T-helper 17 cell (primary cell): ENCODE measurements around the gene AKAP5. TPM values are rescaled to one million over a fixed set of nuclear protein-coding genes. Genes with fewer than 3 reads are reported as not detected.

Experiments
- ATAC-seq: fragments of 150-1000 bp; cut with Tn5 transposase; 2 replicates; pipeline ENCODE4 v1.10.0; 2021; ENCODE audit warnings: mild to moderate bottlenecking, moderate library complexity
- DNase-seq, 3 donors: peaks; one replicate each; pipeline versions ENCODE4 v3.0.0 to v3.0.0-alpha.2; 2020 to 2021
- H3K9me3 ChIP-seq: one replicate; pipeline ENCODE4 v1.7.0; 2013; ENCODE audit warnings: low read length, mild to moderate bottlenecking; ENCODE audit not compliant: control insufficient read depth, poor library complexity, severe bottlenecking
- H3K27ac Mint-ChIP-seq: one replicate; pipeline ENCODE4 v1.8.0; 2022; ENCODE audit warnings: mild to moderate bottlenecking, moderate library complexity, mixed read lengths
- H3K27me3 Mint-ChIP-seq: one replicate; pipeline ENCODE4 v1.8.0; 2022; ENCODE audit warnings: mixed read lengths
- H3K36me3 Mint-ChIP-seq: one replicate; pipeline ENCODE4 v1.8.0; 2022; ENCODE audit warnings: low read depth, mixed read lengths
- H3K4me1 Mint-ChIP-seq: one replicate; pipeline ENCODE4 v1.8.0; 2022; ENCODE audit warnings: mild to moderate bottlenecking, mixed read lengths
- H3K4me3 Mint-ChIP-seq: one replicate; pipeline ENCODE4 v1.8.0; 2022; ENCODE audit warnings: mild to moderate bottlenecking, moderate library complexity, mixed read lengths
- total RNA-seq, 4 donors: library from RNA in 2 of 4; stranded (reverse) in 2 of 4; gene quantifications; one replicate each; pipeline ENCODE4 v1.2.3 and lab custom pipeline; 2022 to 2026

Gene AKAP5
- total RNA-seq, 2 donors from 2014 or later, result 0.12 to 0.16 TPM

DNA sequence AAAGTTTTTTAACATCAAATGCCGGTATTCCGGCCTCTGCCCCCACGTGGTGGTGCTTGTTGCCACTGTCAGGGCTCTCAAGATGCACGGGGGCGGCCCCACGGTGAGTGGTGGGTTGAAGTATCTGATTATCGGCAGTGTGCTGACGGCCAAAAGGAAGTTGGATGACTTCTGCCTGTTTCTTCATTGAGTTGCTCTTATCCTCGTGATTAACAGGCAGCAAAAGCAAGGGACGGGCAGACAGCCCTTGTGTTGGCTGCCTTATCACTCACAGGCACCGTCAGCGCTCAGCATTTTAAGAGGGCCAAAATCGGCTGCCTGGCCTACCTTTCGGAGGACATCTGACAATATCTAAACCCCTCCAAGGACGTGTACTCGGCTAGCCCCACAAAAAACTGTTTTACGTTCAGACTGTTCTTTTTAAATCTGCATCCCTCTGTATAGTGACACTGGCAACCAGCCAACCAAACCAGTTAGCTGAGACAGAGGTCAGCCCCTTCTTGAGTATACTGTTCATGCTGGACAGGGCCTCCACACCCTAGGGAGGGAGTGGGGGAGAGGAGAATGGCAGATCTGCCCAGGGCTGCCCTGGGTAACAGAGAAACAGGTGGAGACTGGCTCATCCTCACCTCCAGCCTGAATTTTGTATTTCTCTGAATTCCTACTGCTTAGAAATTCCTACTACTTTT lies 22.9 kb upstream of the AKAP5 start:
- peaks cover 15% of the 10 kb centered on the region for H3K36me3 Mint-ChIP-seq
- H3K27me3 Mint-ChIP-seq, result no peaks in the 10 kb centered on the region
- no peak overlapping the region for H3K27ac Mint-ChIP-seq
- ATAC-seq (no peak), DNase-seq (no peak)
- H3K4me3 Mint-ChIP-seq, result no peak overlapping the region
- H3K9me3 ChIP-seq, result no peaks in the 10 kb centered on the region
- peaks cover 32% of the 10 kb centered on the region for H3K4me1 Mint-ChIP-seq

DNA sequence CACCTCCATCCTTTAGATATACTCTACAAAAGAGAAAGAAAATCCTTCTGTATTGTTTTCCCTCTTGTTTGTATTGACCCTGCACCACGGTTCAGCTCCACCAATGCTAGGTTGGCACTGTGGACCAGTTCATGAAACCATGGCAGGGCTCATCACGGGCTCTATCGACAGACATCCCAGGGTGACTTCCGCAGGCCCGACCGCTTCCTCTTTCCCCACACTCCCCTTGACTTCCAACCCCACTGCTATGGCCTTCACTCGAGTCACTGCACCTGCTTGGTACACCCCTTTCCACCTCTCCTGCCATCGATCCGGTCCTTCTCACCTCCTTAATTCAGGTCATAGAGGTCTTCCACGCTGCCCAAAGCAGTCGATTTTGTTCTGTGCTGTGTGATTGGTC lies 21.2 kb upstream of the AKAP5 start:
- H3K27ac Mint-ChIP-seq, result peak overlapping the region; percentile 87
- H3K4me3 Mint-ChIP-seq, result no peak overlapping the region
- peaks cover 13% of the 10 kb centered on the region for H3K36me3 Mint-ChIP-seq
- ATAC-seq (no peak), DNase-seq (no peak)
- no peaks in the 10 kb centered on the region for H3K9me3 ChIP-seq
- no peaks in the 10 kb centered on the region for H3K27me3 Mint-ChIP-seq
- peaks cover 20% of the 10 kb centered on the region for H3K4me1 Mint-ChIP-seq

DNA sequence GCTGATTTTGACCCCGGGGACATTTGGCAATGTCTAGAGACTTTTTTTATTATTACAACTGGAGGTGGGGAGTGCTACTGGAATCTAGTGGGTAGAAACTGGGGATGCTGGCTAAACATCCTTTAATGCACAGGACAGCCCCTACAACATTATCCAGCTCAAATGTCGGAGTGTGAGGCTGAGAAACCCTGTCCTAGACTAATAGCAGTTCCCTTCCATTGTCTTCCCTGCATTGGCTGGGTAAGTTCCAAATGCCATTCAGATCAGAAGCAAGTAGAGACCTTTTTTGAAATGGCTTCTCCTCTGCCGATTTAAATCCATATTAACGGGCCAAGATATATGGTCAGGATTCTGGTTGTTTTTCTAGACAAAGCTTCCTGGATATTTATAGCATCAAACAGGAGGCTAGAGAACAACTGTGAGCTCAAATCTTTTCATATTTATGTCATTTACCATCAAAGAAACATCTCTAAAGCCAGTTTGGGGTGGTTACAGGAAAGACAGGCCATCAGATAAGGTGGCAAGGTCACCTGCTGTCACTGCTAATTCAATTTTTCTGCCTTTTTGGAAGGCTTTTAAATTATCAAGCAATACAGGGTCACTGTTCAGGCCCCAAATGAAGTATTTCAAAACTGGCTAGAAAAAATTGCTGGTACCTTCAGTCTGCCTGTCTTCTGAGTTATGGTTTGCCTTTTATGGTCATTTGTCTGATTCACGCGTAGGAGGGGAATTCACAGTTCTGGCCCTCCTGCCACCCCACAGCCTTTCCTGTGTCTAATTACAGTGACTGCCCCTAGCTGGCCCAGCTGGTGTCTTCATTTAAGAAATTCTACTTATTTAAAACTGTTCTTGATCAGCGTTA lies 20.1 kb upstream of the AKAP5 start:
- DNase-seq, result no peak
- Mint-ChIP-seq H3K27ac (peak overlapping the region; percentile 87), H3K4me1 (peaks cover 23% of the 10 kb centered on the region), H3K4me3 (no peak overlapping the region), H3K27me3 (no peaks in the 10 kb centered on the region), H3K36me3 (peaks cover 11% of the 10 kb centered on the region)
- H3K9me3 ChIP-seq, result no peaks in the 10 kb centered on the region
- peak; percentile 92 for ATAC-seq

DNA sequence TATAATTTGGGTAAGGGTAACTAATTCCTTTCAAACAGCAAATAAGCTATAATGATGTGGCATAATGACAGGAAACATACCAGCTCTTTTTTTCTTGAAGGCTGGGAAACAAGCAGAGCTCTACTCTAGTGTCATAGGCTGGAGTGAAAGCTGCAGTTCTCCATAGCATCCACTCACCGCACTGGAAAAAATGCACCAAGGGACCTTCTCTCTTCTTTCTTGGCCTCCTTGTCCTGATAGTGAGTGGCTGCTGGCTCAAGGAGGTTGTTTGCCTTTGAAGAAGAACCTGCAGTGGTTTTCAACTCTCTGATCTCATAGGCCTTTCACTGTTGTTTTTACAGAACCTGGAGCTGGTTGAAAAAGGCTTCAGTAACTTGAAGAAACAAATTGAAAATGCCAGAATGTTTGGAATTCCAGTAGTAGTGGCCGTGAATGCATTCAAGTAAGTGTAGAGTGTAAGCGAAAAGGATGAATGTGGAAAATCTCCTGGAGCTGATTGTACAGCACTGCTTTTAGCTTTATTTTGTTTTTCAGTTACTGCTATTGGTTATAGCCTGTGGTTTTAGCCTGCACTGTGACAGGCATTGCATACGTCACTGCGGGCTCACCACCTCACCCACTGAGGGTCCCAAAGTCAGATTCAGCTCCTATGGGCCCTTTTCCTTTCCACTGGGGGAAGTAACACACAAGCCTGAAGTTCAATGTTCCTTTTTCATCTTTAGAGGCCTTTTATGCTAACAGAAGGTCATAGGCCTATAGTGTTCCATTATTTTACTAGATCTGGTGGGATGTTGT lies 17.2 kb upstream of the AKAP5 start:
- H3K4me3 Mint-ChIP-seq, result no peak overlapping the region
- no peaks in the 10 kb centered on the region for H3K9me3 ChIP-seq
- DNase-seq (no peak), ATAC-seq (no peak)
- no peaks in the 10 kb centered on the region for H3K27me3 Mint-ChIP-seq
- no peak overlapping the region for H3K27ac Mint-ChIP-seq
- H3K36me3 Mint-ChIP-seq, result peaks cover 8% of the 10 kb centered on the region
- peaks cover 27% of the 10 kb centered on the region for H3K4me1 Mint-ChIP-seq

DNA sequence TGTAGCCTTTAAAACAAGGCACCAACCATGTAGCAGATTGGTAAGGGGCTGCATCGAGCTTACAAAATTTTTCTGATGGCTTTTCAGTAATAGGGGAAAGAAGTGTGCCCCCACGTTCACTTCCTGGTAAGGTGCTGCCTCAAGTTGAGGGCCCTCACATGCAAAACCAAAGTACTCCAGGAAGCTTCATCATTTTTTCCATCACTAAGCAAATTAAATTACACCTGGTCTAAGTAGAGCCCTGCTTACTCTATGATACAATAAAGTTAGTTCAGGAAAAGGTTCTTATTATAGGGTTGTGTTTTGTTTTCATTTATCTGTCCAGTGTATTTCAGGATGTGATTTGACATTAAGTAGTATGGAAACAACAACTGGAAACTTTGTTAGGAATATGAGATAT lies 15.0 kb upstream of the AKAP5 start:
- Mint-ChIP-seq H3K27ac (no peak overlapping the region), H3K4me3 (no peak overlapping the region), H3K4me1 (peaks cover 12% of the 10 kb centered on the region), H3K27me3 (no peaks in the 10 kb centered on the region), H3K36me3 (peaks cover 4% of the 10 kb centered on the region)
- DNase-seq (no peak), ATAC-seq (no peak)
- no peaks in the 10 kb centered on the region for H3K9me3 ChIP-seq

DNA sequence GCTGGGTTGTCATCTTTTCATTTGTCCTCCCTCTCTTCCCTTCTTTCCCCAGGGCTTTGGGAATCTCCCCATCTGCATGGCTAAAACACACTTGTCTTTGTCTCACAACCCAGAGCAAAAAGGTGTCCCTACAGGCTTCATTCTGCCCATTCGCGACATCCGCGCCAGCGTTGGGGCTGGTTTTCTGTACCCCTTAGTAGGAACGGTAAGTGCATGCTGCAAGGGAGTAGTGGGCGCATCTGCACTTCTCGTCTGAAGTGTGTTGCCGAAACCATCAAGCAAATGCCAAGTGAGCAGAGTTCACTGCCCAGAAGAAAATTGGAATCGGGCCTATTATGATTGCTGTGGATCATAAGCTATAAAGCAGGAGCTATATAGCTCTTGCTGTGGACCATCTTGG lies 10.6 kb upstream of the AKAP5 start:
- Mint-ChIP-seq H3K36me3 (peaks cover 4% of the 10 kb centered on the region), H3K27me3 (no peaks in the 10 kb centered on the region), H3K4me1 (peaks cover 9% of the 10 kb centered on the region), H3K27ac (no peak overlapping the region), H3K4me3 (no peak overlapping the region)
- no peaks in the 10 kb centered on the region for H3K9me3 ChIP-seq
- DNase-seq, result no peak
- ATAC-seq, result no peak

DNA sequence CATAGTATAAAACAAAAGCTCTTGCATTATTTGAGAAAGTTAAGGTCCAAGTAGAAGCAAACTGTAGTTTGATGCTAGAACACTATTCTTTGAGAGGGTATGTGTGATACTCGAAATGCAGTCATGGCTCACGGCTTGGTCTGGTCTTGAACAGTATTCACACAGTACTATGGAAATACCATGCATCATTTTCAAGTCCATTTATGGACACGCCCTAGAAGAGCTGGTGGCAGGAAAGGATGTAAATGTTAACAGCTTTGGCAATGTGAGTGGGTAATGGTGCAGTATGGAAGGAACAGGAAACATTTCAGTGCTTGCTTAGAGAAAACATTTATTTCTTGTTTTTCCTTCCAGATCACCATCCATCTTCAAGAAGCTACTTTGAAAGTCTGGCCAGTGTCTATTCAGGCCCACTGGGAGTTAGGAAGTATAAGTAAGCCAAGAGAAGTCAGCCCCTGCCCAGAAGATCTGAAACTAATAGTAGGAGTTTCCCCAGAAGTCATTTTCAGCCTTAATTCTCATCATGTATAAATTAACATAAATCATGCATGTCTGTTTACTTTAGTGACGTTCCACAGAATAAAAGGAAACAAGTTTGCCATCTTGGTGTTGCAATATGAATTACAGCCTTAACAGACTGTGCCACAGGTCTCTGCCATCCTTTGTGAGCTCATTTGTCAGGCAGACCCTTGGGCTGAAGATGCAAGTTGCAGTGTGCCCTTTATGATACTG lies 5.7 kb upstream of the AKAP5 start:
- no peaks in the 10 kb centered on the region for H3K9me3 ChIP-seq
- Mint-ChIP-seq H3K27ac (peak overlapping the region; percentile 37), H3K4me1 (peaks cover 7% of the 10 kb centered on the region), H3K4me3 (no peak overlapping the region), H3K36me3 (peaks cover 5% of the 10 kb centered on the region), H3K27me3 (no peaks in the 10 kb centered on the region)
- ATAC-seq (peak; percentile 41), DNase-seq (no peak)

DNA sequence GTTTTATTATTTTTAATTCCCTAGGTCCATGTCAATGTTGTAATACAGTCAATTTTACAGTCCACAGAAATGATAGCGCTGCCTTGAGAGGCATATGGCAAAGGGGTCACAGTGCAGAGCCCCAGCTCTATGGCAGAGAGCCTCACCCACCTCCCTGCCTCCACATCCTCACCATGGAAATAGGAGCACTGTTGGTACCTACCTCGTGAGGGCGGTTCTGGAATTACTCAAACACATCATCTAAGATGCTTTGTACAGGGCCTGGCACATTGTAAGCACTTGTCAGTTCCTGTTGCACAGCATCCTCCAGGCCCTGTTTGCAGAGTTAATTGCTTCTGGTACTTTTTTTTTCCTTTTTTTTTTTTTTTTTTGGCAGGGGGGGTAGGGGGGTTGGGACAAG lies 4.1 kb upstream of the AKAP5 start:
- Mint-ChIP-seq H3K27ac (peak overlapping the region; percentile 51), H3K4me3 (no peak overlapping the region), H3K36me3 (peaks cover 4% of the 10 kb centered on the region), H3K4me1 (peaks cover 16% of the 10 kb centered on the region), H3K27me3 (no peaks in the 10 kb centered on the region)
- ATAC-seq, result no peak
- DNase-seq, result no peak
- no peaks in the 10 kb centered on the region for H3K9me3 ChIP-seq

DNA sequence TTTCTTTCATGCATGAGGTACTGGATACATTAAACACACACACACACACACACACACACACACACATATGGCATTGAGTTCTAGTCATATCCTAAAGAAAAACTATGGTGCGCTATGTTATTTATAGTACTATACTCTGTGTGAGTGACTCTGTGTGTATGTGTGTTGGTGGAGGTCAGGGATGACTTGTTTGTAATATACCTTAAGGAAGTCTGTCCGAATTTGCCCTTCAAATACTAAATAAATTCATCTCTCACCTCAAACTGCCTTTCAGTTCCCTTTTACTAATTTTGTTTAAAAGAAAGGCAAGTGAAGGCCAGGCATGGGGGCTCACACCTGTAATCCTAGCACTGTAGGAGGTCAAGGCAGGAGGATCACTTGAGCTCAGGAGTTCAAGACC lies 2.1 kb upstream of the AKAP5 start:
- Mint-ChIP-seq H3K4me3 (no peak overlapping the region), H3K4me1 (peaks cover 20% of the 10 kb centered on the region), H3K27me3 (no peaks in the 10 kb centered on the region), H3K27ac (no peak overlapping the region), H3K36me3 (peaks cover 6% of the 10 kb centered on the region)
- ATAC-seq (no peak), DNase-seq (no peak)
- no peaks in the 10 kb centered on the region for H3K9me3 ChIP-seq

DNA sequence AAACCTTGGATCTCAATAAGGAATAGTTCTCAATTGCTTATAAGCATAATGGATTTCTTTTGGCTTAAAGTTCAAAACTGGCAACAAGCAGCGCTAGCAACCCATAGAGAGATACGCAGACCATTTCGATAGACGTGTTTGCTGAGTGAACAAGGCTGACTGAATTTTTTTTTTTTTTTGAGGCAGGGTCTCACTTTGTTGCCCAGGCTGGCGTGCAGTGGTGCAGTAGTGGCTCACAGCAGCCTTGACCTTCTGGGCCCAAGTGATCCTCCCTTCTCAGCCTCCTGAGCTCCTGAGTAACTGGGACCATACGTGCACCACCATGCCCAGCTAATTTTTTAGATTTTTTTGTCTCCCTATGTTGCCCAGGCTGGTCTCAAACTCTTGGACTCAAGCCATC lies 1.4 kb upstream of the AKAP5 start:
- no peak overlapping the region for H3K27ac Mint-ChIP-seq
- H3K4me3 Mint-ChIP-seq, result peak overlapping the region; percentile 39

DNA sequence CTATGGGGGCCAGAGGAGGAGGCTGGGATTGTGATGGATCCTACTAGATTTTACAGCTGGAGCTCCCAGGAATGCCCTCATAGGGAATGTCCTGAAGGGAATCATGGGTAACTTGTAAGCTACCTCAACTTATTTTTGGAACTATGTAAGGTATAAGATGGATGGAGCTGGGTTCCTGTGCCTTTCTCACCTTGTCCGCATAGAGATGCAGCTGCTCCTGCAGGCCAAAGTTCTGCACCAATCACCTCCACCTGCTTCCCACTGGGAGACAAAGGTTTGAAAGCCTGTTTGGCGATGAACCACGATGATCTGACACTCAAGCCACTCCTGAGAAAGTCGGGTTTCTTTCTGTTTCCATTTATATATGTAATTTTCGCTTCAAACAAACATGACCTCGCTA lies 648 bp upstream of the AKAP5 start:
- DNase-seq (no peak), ATAC-seq (no peak)
- Mint-ChIP-seq H3K27me3 (no peaks in the 10 kb centered on the region), H3K36me3 (peaks cover 4% of the 10 kb centered on the region), H3K4me1 (peaks cover 29% of the 10 kb centered on the region), H3K4me3 (peak overlapping the region; percentile 95), H3K27ac (peak overlapping the region; percentile 27)
- H3K9me3 ChIP-seq, result no peaks in the 10 kb centered on the region

More for the DNA sequence above, 1.4 kb upstream of the AKAP5 start:
- H3K9me3 ChIP-seq, result no peaks in the 10 kb centered on the region
- ATAC-seq (no peak), DNase-seq (no peak)
- no peaks in the 10 kb centered on the region for H3K27me3 Mint-ChIP-seq
- peaks cover 26% of the 10 kb centered on the region for H3K4me1 Mint-ChIP-seq
- peaks cover 6% of the 10 kb centered on the region for H3K36me3 Mint-ChIP-seq

DNA sequence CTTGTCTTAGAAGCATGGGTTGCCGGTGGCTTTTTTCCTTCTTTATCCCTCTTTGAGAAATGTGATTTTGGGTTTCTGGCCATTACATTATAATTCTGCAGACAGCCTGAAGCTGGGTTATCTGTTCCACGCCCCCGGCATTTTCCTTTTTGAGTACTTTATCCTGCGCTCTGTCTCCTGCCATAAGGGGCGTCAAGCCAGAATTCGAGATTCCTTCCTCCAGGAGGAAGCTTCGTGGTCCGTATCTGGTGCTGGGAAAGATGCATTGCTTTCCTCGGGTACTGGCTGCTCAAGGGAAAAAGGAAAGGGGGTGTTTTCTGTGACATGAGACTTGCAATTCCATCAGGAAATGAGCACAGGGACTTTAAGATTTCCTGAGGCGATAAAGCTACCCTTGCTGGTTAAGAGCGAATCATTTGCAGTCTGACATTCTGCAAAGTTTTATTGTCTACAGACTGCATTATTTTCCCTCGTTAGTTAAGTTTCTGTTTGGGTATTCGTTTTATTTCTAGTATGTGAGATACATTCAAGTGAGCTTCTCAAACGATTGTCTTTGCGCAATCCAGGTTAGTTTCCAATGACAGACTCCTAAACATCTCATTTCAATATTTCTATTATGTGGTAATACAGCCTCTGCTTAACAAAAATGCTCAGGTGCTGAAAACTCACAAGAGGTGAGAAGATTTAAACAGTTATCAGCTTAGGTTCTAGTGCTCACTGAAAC lies 694 bp downstream of the AKAP5 start:
- Mint-ChIP-seq H3K36me3 (peaks cover 3% of the 10 kb centered on the region), H3K27ac (peak overlapping the region; percentile 82), H3K27me3 (no peaks in the 10 kb centered on the region), H3K4me3 (peak overlapping the region; percentile 95), H3K4me1 (peaks cover 28% of the 10 kb centered on the region)
- no peak for DNase-seq
- ATAC-seq, result no peak
- no peaks in the 10 kb centered on the region for H3K9me3 ChIP-seq
